Motor neuron (in vitro differentiated cells): ENCODE data around the gene NRSN1. TPM values are rescaled to one million over a fixed set of nuclear protein-coding genes. Genes with fewer than 3 reads are reported as not detected.

ENCODE experiments used
- ATAC-seq, 8 experiments: fragments of 200-7000 bp; cut with Tn5 transposase; replicated peaks in 6 of 8; 2 replicates each; pipeline ENCODE4 v1.8.0; 2021; ENCODE audit warnings: mild to moderate bottlenecking in 8 of 8, moderate library complexity in 8 of 8
- H3K27ac ChIP-seq, 2 donors: fragments of 250-450 bp; sonication (Bioruptor Pico); 2 replicates each; pipeline ENCODE4 v1.9.0; 2021; ENCODE audit warnings: antibody characterized with exemption in 2 of 2, mild to moderate bottlenecking in 2 of 2, moderate library complexity in 1 of 2
- H3K4me1 ChIP-seq, 2 donors: fragments of 250-450 bp; sonication (Bioruptor Pico); replicated peaks in 1 of 2; 2 replicates each; pipeline ENCODE4 v1.6.1; 2021; ENCODE audit warnings: antibody characterized with exemption in 2 of 2, mild to moderate bottlenecking in 2 of 2, moderate library complexity in 1 of 2
- H3K4me3 ChIP-seq, 5 donors: fragments of 250-450 bp; sonication (Bioruptor Pico); 2 replicates each; pipeline ENCODE4 v1.9.0; 2021; ENCODE audit warnings: antibody characterized with exemption in 5 of 5, mild to moderate bottlenecking in 5 of 5, moderate library complexity in 4 of 5
- WGBS, 10 experiments: fragments of 450-650 bp; shearing (Covaris generic); methylation state at CpG; one replicate each; pipeline ENCODE4 v1.0.0; 2022; 5-methylcytosine and 5-hydroxymethylcytosine counted together
- in situ Hi-C, 9 experiments: fragments of 400-800 bp; cut with MboI; loops; one replicate each; pipeline ENCODE4 v1.15.0; 2021; ENCODE audit warnings: low sequenced_read_pairs in 9 of 9, low pct_unique_long_range_greater_than_20kb in 2 of 9; ENCODE audit not compliant: unreplicated experiment in 9 of 9
- total RNA-seq, 8 experiments: library from RNA; unstranded; fragments of 300-600 nt; gene quantifications; 2 replicates each; pipeline versions ENCODE4 v1.2.3 to v1.2.4, GENCODE V29; 2022

The NRSN1 gene
- total RNA-seq, 8 experiments from 2014 or later, result 0.54 to 21.8 (median 9.8) TPM; not detected in 1

DNA sequence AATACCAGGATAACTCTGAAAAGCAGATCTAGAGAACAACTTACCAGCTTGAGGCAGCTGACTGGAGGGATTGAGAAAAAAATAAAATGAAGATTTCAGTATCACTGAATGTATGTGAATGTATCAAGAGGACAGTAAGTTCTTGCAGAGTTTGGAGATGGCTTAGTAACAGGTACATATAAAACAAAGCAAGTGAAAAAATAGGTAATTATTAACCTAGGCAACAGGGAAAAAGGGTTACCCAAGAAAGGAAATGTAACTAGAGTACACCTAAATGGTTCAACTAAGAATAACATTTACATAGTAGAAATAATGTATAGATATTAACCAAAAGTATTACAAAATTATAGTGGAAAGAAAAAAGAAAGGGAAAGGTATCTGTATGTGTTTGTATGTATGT lies 67.3 kb downstream of the NRSN1 start:
- H3K27ac ChIP-seq, result no peak overlapping the region
- no peak overlapping the region for H3K4me3 ChIP-seq
- peaks cover 5 to 18% of the 10 kb centered on the region in 2 donors for H3K4me1 ChIP-seq
- in situ Hi-C loops, result loop anchor here in 1 of 9 experiments (25.0 kb wide), 1 partner anchor 131 kb away; no protein-coding TSS in a partner anchor
- ATAC-seq, result no peak

DNA sequence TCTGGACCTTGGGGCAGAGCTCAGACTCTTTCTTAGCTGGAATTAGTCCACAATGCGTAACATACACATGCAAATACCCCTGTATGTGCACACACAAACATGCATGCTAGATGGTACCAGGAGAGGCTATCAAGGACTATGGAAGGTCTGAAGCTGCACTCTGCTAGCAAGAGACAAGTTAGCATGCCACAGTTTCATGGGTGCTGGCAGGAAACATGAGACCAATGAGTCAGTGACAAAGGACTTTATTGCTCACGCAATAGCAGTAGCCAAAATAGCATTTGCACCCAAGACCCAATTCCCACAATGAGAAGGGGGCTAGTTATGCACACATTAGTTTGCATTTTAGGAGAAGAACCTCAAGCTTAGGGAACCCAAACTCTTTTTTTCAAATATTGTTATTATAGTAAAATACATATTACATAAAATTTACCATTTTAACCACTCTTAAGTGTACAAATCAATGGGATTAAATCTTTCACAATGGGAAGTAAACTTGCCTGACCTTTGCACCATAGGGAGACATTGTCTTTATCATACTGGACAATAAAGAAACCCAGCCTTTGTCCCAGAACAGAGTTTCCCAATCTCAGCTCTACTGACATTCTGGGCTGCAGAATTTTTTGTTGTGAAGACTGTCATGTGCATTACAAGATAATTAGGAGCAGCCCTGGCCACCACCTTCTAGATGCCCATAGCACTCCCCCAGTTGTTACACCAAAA lies 69.1 kb downstream of the NRSN1 start:
- WGBS, 10 experiments, result 25 to 100% (median 86%) methylated on average over 1 to 2 of the region's 2 CpGs; no CpG with 5 or more reads in 3 of the 10 experiments
- in situ Hi-C loops, result loop anchor here in 1 of 9 experiments (25.0 kb wide), 1 partner anchor 133 kb away; no protein-coding TSS in a partner anchor

DNA sequence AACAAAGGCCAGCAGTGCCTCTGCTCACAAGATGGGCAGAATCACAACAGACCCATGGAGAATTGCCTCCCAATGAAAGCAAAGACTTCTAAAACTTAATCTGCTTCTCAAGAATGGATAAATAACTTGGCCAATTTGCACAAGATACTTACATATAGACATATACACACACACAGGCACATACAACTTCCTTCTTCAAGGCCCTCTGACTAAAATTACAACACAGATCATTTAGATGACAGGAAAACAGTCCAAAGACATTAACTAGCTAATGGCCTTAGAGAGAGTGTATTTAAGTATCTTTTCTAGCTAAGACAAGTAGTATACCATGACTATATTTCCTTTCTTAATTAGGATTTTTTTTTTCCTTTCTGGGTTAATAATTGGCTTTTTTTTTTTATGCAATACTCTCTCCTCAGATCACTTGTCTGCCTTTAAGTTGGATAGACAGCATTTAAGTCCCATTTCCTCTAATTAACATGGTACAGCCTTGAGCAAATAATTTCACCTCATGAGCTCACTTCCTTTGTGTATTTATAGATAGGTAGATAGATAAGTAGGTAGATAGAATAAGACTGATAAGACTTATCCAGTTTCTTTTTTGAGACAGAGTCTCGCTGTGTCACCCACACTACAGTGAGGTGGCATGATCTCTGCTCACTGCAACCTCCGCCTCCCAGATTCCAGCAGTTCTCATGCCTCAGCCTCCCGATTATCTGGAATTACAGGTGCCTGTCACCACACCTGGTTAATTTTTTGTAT lies 70.0 kb downstream of the NRSN1 start:
- ATAC-seq, result no peak
- in situ Hi-C loops, result loop anchor here in 1 of 9 experiments (25.0 kb wide), 1 partner anchor 134 kb away; no protein-coding TSS in a partner anchor
- H3K4me1 ChIP-seq, result peaks cover 0 to 8% of the 10 kb centered on the region in 2 donors
- 49 to 100% (median 100%) methylated on average over 1 to 3 of the region's 3 CpGs; no CpG with 5 or more reads in 3 of the 10 experiments for WGBS, 10 experiments
- H3K27ac ChIP-seq, result no peak overlapping the region
- no peak overlapping the region for H3K4me3 ChIP-seq

More for the DNA sequence above, 69.1 kb downstream of the NRSN1 start:
- Histone ChIP-seq H3K4me3 (no peak overlapping the region), H3K27ac (no peak overlapping the region), H3K4me1 (peaks cover 0 to 8% of the 10 kb centered on the region in 2 donors)
- ATAC-seq, result no peak

Other genes starting within 250 kb of the NRSN1 start
- gene DCDC2, start 231.8 kb downstream of the NRSN1 start, total RNA-seq, result 10 to 100 TPM in 1 of 8 experiments, 1 to 10 TPM in 3, under 1 TPM in 4; 0.21 to 13.3 (median 0.90) TPM